Amygdala (tissue), 56 donors: ENCODE results near the gene SLTM.
"Not testable (repeated sequence)": the region's sequence is repeated elsewhere in the genome, so short reads cannot be mapped to it uniquely, and the experiment has no call there.

Experiments
- DNase-seq, 56 donors: peaks; one replicate each; lab custom pipeline; 2025; lab: John Stamatoyannopoulos, UW

SLTM gene

DNA sequence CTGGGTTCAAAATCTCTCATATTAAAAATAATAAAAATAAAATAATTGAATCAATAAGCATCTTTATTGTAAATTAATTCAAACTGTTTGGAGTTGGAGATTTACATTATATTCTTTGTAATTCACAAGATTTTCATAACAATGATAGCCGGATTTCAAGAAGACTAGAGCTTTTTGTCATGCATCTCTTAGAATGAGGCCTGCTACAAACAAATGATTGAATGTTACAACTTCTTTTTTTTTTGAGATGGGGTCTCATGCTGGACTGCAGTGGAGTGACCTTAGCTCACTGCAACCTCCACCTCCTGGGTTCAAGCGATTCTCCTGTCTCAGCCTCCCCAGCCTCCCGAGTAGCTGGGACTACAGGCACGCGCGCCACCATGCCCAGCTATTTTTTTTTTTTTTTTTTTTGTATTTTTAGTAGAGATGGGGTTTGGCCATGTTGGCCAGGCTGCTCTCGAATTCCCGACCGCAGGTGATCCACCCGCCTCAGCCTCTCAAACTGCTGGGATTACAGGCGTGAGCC lies 3.5 kb downstream of the SLTM start:
- no peak for DNase-seq

DNA sequence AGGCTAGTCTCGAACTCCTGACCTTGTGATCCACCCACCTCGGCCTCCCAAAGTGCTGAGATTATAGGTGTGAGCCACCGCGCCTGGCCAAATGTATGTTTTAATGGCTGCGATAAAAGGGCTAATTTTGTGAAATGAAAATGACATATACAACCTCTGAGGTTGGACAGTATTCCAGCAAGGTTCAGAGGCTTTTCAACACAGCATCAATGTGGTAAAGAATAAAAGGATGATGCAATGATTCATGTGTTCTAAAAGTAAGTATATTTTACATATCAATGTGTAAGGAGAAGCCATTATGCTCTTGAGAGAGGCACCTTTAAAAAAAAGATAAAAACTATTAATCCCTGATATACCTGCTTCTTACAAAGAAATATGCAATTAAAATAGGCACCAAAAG lies 6.7 kb downstream of the SLTM start:
- DNase-seq: no peak

DNA sequence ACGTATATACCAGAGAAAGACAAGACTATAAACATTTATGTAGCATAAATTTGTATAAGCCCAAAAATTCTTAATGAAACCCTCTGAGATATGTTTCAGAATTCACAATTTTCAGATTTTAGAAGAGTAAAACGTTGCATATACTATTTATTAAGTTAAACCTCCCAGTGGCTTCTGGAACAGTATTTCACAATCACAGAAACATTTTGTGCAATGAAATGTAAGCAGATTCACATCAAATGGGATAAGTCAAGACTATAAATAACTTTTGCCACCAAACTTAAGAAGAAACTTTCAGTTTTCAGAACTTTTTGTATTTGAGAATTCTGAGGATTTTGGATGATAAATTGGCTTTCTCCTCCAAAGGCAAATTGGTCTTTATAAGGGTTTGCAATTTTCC lies 9.2 kb downstream of the SLTM start:
- DNase-seq: no peak

DNA sequence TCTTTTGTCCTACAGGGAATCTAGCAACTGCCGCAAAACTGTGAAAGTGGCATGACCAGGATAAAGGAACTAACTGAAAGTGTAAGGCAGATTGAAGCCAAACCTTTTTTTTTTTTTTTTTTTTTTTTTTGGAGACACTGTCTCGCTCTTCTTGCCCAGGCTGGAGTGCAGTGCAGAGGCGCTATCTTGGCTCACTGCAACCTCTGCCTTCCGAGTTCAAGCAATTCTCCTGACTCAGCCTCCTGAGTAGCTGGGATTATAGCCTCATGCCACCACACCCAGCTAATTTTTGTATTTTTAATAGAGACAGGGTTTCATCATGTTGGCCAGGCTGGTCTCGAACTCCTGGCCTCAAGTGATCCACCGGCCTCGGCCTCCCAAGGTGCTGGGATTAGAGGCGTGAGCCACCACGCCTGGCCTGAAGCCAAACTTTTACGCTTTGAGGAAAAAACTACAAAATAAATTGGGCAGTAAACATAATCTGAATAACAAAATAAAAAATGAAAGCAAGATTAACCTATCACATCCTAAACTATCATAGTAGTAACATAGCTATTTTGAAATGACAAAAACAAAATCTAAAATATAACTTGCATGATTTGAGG lies 9.7 kb downstream of the SLTM start:
- DNase-seq: no peak

DNA sequence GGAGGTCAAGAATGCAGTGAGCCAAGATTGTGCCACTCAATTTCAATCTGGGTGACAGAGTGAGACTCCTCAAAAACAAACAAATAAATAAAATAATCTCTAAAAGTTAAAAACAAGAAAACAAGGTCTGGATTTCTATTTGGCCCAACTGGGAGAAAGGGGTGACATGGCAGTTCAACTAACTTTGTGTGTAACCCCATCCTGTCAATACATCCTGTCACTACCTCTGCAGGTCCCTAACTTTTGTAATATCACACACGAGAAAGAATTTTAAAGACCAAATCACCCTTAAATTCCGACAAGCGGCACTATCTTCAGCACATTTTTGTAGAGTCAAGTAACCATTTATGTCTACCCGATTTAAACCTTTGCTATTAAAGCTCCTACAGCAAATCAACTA lies 10.2 kb downstream of the SLTM start:
- DNase-seq: no peak

DNA sequence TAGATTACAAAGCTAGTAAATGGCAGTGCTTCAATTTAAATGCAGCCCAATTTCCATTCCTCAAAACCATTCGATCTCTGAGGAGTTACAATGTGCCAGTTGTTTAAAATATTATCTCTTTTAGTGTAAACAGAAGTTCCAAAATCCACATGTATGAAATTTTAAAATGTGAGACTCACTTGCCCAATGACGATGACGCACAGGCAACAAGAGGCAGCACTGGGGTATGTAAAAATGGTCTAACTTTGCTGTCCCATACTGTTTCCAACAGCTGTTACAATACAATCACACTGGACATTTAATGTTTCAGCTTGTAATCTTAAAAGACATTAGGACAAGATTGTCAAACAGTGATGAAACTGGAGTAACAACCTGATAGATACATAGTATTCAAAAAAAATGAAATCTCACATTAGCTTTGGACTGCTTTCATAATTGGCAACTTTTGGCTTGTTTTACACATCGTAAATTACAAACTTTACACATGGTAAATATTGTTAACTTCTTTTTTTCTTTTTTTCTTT lies 12.2 kb downstream of the SLTM start:
- no peak for DNase-seq

DNA sequence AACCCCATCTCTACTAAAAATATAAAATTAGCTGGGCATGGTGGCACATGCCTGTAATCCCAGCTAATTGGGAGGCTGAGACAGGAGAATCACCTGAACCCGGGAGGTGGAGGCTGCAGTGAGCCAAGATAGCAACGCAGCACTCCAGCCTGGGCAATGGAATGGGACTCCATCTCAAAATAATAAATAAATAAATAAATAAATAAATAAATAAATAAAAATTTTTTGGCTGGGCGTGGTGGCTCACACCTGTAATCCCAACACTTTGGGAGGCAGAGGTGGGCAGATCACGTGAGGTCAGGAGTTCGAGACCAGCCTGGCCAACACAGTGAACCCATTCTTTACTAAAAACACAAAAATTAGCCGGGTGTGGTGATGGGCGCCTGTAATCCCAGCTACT lies 13.0 kb downstream of the SLTM start:
- not testable (repeated sequence) for DNase-seq

DNA sequence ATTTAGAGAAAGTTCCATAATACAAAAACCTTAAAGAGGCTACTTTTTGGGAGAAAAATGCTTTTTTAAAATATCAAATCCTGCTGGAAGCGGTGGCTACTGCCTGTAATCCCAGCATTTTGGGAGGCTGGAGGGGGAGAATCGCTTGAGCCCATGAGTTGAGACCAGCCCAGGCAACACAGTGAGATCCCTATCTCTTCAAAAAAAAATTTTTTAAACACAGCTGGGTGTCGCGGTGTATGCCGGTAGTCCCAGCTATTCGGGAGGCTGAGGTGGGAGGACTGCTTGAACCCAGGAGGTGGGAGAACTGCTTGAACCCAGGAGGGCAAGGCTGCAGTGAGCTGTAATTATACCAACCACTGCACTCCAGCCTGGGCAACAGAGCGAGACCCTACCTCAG lies 14.2 kb downstream of the SLTM start:
- no peak for DNase-seq

DNA sequence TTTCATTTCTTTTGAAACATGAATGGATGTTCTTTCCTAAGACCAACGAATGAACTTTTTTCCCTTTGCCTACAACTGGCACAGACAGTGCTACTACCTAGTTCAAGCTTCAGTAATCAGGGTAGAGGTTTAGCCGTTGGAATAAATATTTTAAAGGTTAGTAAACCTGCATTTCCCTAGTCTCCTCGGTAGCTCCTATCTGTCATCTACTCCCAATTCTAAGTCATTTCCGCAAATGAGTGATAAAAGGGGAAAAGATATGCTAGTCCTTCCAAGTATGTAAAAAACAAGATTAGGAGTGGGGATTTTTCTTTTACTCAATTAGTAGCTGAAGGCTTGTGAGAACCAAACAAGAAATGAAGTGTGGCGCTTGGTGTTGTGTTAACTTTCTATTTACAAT lies 15.2 kb downstream of the SLTM start:
- no peak for DNase-seq

DNA sequence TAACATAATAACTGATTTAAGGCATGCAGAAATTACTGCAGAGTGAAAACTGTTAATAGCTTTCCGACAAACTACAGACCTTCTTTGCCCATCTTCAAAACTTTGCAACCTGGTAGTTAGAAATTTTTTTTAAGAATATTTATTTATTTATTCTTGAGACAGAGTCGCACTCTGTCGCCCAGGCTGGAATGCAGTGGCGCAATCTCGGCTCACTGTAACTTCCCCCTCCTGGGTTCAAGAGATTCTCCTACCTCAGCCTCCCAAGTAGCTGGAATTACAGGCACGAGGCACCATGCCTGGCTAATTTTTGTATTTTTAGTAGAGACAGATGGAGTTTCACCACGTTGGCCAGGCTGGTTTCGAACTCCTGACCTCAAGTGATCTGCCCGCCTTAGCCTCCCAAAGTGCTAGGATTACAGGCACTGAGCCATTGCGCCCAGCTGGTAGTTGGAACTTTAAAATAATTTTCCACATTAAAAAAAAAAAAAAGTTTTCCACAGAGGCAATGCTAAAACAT lies 15.8 kb downstream of the SLTM start:
- not testable (repeated sequence) for DNase-seq

DNA sequence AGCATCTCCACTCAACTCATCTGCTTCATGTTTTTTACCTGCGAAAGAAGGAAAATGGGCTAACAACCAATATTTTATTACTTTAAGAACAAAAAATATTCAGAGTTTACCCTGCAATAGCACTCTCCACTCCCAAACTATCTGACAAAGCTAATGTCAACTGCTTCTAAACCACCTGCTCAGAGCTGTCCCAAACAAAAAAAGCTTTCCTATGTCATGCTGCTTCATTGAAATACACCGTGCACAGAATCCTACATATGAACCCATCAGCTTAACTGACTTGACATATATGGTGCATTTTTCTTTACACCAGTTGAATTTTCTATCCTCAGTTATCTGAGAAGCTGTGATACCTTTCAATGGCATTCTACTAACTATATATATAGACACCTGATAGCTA lies 16.5 kb downstream of the SLTM start:
- no peak for DNase-seq

DNA sequence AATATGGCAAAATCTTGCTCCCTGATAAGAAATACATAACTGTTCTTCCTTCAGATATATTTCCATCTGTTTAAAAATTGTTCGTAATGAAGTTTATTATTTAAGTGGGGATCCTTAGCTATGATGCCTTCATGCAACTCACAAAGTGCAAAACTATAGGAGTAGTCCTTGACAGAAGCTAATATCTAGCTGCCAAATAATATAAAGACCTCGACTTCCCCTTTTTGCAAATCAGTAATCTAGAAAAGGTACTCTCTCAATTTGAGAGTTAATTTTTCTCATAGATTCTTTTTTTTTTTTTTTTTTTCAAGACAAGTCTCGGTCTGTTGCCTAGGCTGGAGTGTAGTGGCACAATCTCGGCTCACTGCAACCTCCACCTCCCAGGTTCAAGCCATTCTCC lies 23.0 kb downstream of the SLTM start:
- DNase-seq: no peak

DNA sequence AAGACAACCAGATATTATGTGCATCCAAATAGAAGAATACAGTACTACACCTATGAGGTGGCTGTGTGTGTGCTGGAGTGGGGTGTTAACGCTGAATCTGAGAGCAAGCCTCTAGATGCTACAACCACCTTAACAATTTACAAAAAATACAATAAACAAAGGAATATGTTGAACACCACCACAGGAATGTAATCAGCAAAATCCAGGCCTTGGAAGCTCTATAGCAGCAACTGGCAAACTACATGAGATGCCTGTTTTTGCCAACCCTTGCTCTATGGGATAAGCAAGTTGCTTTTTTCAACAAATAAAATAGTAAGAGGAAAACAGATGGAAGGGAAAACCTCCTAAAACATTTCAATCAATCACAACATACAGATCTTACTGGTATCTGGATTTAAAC lies 23.9 kb downstream of the SLTM start:
- no peak for DNase-seq

DNA sequence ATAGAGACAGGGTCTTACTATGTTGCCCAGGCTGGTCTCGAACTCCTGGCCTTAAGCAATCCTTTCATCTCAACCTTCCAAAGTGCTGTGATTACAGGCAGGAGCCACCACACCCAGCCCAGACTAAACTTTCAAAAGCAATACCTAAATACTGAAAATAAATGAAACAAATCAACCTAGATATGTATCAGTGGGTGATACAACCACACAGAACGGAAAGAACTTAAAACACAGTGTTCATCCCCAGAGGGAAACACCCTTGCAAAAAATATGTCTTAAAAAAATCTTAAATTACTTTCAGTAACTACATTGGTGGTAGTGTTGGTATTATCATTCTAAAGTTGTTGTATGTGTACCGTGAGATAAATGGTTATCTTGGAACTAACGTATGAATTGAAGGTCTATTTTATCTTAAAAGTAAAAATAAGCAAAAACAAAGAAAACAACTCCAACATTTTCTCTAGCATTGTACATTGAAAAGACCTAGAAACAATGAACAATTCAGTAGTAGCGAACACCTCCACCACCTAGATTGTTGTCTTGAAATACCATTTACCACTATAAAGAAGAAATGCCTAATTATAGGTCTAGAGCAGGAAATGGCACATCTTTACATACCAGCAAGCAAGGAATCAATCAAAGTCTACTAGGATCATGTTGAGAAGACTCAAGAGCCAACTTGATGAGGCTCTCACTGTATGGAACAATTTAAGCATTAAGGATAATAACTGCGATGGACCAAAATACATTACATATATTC lies 24.7 kb downstream of the SLTM start:
- no peak for DNase-seq

DNA sequence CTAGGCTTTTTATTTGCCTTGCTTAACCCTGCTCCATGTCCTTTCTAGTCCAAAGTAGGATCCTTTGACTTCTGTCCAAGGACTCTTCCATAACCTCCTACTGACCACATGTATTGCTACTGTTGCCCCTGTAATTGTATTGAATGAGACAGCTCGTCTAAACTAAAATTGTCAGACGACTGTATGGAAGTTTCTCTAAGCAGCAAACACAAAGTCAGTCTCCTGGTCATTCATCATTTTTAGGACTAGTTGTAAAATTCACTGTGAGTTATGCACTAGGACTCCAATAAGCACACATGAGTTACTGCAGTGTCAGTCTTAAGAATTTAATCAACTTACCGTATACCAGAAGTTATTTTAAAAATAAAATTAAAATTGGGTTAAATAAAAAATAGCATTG lies 32.8 kb downstream of the SLTM start:
- DNase-seq: no peak

DNA sequence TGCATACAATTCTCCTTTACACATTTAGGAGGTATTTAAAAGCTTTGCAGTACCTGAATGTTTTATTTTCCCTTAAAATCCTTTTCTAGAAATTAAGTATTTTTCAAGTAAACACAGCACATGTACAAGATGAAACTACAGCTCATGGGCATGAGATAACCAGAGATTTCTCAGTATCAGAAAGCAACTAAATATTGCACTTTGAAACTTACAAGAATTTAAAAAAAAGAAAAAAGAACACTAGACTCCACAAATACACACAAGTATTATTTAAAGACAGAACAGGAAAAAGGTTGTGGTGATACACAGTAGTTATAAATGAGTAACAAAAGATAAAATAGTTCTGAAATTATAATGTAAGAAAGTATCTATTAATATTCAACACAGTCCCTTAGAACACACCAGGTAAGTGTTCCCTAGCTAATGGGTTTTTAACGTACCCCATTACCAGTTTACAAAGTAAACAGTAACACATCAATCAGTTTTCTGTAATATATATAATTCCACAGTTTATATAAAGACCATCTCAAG lies 35.3 kb downstream of the SLTM start:
- DNase-seq: no peak

DNA sequence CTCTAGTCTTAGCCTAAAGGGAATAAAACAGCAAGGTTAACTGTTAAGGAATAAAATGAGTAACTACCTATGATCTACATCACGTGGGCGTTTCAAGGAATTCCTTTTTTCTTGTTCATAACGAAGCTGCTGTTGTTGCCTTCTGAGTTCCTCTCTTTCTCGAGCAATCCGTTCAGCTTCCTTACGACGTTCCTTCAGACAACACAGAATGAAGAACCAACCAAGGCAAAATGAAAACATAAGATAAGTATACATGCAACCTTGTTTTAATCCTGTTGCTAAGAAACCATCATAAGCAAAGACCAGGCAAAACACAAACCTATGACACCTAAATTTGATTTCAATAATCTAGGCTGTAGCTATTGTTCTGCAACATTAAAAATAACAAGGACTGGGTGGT lies 44.1 kb downstream of the SLTM start:
- no peak for DNase-seq

DNA sequence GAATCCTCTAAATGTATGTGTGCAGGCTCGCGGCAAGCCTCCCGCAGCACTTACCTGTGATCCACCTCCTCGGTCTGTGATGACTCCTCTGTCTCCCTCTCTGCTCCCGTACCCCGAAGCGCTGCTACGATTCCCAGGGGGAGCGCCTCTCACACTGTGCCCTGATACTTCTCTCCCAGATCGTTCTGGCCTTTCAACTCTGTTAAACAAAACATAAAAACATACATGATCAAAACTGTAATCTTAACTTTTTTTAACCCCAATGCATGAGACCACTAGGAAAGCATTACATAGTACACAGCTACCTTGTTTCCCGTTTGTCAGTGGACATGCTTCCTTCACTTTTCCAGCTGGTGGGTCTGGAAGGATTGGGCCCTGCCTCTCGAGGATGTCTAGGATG lies 46.6 kb downstream of the SLTM start:
- no peak for DNase-seq

DNA sequence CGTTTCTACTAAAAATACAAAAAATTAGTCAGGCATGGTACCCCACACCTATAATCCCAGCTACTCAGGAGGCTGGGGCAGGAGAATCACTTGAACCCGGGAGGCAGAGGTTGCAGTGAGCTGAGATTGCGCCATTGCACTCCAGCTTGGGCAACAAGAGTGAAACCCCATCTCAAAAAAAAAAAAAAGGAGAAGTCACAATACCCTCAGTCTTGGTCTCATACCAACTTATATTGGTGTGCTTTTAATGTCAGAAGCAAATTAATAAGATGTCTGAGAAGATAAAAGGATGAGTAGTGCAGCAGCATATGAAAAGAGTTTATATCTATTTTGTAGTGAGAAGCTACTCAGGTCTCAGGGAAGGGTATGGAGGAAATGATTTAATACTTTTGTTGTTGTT lies 49.6 kb downstream of the SLTM start:
- DNase-seq: not testable (repeated sequence)

DNA sequence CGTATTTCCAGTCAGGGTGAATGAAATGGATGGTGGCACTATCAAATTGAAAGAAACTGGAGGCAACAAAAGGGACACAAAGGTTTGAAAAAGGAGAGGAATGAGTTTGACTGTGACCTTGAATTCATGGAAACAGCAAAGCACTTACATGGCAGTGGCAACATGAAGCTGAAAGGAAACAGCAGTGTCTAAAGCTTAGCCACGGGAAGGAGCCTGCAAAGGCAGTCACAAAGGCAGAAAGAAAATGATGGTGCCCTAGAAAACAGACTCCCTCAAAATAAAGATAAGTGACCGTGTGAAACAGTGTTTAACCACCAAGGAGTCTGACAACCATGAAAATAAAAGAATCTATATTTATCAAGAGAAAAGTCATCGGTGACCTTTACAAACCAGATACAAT lies 51.2 kb downstream of the SLTM start:
- DNase-seq: no peak

DNA sequence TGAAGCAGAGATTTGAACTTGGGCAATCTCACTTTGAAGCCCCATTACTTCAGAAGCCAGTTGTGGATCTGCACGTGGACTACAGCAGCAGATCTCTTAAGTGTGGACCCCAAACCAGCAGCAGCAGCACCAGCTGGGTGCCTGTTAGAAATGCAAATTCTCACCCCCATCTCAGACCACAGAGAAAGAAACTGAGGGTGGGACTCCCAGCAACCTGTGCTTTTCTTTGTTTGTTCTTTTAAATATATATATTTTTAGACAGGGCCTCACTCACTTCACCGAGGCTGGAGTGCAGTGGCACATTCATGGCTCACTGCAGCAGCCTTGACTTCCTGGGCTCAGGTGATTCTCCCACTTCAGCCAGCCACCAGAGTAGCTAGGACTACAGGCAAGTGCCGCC lies 53.2 kb downstream of the SLTM start:
- DNase-seq: no peak
